Fibroblast of peridontal ligament (primary cell): ENCODE measurements around the gene LAMB4.

ENCODE experiments used
- DNase-seq: peaks from one replicate; pipeline ENCODE4 v3.0.0-alpha.2; 2010; ENCODE audit errors: extremely low read depth

LAMB4 gene

DNA sequence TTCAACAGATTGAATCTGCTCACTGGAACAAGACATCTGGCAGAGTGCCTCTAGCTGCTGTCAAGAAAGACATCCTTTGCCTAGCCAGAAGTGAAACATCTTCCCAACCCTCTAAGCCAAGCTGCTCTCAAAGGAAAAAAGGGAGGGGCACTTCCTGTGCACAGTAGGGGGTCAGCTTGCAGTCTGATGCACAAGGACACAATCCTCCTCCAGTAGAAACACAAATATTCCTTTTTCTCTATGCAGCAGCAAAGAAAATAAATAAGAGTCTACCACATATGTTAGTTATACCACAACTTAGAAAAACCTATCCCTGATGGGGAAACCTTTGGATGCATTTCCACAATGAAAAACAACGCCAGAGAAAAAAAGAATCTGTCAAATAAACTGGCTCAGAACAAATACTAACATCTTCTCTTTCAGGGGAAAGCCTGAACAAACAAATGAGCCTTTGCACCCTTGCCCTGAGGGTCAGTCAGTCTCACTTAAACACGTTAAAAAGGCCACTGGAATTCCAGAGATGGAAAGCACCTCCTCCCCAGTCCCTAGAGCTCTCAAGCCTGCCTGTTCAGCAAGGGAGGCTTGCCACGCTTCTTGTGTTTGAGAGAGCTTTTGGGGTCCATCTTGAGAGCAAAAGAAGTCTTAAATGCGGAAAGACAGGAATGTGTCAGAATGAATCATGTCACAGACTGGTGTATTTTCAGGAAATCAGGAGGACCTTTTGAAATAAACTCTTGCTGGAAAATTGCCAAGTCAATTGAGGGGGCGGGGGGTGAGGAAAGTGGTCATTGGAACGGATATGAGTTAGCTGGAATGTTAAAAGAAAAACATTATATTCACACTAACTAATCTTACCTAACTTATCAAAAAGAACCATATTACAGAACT, 134.7 kb downstream of the LAMB4 start:
- DNase-seq: peak; percentile 83

DNA sequence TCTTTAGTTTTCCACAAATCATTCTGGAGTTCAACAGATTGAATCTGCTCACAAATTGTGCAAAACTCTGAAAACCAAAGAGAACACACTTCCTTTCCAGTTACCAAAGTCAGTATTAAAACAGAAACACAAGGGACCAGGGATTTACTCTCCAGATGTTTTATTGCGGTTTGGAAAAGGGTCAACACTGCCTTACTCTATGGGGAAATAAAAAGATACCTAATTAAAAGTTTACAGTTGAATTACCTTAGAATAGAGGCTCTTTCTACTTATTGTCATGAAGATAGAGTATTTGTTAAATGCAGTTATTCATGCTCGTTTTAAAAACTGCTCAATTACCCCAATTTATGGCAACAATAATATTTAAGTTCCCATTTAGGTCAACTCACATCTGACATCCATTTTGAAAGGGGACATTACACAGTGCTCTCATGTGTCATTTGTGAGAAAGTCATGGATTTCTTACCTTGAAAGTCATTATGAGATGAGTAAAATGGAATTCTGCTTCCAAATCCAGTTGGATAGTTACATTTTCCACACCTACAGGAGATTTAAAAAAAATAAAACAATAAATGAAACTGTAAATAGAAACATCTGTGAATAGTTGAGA, 135.6 kb downstream of the LAMB4 start:
- peak; percentile 59 for DNase-seq

DNA sequence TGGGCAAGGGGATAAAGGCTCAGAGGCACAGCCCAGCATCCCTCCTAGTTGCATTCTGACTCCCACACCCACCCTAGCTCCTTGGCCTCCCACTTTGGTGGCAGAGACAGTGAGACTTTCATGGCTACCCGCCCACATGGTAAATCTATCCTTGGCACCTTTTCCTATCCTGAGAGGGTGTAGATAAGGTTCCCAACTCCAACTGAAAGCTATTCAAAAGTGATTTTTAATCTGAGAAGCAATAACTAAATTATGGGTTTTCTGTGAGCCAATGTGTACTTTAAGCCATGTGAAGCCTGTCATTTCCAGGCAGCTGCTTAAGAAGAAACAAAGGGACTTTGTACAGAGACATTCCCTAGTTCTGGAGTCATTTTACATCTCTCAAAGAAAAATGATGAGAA, 136.3 kb downstream of the LAMB4 start:
- DNase-seq: no peak

DNA sequence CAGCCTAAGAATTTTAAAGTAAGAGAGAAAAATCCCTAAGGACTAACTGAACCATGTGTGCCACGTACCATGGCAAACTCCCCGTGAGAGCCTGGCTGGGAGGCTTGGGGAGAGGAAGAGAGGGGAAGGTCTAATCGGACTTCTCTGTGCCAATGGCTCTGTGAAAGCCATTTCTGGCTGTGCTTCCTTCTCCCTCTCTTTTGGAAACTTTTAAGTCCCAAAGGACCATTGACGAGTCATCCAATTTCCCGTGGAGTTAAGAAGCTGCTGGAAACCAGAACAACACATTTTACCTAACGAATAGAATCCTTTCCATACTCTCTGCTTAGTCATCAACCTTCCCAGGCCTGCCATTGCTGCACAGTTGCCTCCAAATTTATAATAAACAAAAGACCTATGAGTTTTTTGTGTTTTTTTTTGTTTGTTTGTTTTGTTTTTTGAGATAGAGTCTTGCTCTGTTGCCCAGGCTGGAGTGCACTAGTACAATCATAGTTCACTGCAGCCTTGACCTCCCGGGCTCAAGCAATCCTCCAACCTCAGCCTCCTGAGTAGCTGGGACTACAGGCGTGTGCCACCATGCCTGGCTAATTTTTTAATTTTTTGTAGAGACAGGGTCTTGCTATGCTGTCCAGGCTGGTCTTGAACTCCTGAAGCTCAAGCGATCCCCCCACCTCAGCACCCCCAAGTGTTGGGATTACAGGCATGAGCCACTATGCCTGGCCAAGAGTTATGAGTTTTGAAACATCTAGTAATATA, 140.4 kb downstream of the LAMB4 start:
- DNase-seq: peak; percentile 88

DNA sequence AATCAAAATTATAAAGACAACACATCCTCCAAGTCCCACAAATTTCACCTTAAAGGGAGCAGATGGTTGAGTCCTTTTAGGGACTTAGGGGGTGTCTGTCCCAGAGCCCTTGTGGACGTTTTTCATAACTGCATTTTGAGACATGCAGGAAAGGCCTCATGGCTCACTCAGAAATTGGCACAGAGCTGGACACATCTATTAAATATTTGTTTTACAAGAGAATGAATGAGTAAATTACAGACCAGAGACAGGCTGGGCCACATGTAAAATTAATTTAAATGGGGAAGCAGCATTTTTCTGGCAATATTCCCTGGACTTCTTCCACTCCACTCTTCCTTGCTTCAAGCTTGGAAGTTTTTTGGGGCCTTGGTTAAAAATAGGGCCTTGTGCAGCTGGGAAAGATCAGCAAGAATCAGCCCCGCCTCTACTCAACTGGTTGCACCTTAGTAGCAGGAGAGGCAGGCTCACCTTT, 147.2 kb downstream of the LAMB4 start:
- peak; percentile 75 for DNase-seq

DNA sequence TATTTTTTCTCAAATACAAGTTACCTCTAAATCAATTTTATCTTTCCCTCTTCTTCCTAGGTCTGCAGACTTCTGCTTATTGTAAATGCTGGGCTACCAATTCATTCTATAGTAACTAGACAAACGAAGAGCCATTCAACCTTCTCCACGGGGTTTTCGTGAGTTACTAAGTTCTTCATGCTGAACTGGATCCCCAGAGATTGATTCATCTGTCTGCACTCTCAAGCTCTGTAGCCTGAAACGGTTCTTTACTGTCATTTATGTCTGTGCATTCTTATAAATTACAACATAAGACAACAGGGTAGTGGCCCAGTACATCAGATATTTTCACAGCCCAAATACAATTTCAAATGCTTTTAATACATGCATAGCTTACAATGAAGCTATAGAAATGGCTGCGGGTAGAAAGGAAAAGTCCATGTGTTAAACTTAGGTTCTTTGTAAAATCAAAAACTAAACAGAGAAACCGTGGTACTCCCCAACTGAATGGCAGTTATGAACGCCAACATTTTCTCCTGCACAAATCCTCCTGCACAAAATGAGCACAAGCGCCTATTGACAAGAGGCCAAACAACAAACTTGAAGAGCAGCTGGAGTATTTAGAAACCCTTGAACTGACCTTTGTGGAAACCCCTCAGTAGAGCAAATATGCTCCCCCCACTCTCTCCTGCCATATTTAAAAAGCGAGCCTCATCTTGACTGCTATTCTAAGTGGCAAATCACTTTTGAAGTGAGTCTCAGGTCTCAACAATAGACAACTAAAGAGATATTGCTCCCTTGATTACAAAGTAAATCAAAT, 147.9 kb downstream of the LAMB4 start:
- DNase-seq: no peak

DNA sequence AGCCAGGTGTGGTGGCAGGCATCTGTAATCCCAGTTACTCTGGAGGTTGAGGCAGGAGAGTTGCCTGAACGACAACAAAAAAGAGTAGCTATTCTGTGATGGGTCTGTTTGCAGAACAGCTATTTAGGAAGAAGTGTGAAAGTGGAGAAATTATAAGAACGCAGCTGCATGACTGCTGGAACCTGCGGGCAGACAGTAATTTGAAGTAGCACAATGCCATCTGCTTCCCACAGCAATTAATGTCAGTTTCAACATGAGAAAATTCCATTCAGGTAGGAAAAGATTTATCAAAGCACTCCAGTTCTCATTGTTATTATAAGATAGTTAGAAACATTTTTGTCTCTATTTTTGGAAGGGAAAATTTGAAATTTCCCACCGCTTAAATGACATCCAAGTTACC, 148.7 kb downstream of the LAMB4 start:
- no peak for DNase-seq

DNA sequence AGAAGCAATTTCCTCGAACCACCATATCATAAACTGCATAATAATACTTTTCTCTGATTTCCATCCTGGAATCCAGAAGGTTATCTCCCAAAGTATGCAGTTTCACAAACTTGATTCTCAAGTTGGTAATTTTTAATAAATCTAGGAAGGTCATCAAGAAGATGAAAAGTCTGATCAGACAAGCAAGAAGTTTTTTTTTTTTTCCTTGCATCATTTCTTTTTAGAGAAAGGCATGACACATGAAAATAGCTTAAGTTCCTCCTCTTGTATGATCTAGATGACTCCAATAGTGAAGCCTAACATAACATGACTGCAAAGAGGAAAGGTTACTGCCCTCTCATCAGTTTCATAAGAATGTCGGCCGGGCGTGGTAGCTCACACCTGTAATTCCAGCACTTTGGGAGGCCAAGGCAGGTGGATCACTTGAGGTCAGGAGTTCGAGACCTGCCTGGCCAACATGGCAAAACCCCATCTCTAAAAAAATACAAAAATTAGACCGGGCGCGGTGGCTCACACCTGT, 149.4 kb downstream of the LAMB4 start:
- no peak for DNase-seq

DNA sequence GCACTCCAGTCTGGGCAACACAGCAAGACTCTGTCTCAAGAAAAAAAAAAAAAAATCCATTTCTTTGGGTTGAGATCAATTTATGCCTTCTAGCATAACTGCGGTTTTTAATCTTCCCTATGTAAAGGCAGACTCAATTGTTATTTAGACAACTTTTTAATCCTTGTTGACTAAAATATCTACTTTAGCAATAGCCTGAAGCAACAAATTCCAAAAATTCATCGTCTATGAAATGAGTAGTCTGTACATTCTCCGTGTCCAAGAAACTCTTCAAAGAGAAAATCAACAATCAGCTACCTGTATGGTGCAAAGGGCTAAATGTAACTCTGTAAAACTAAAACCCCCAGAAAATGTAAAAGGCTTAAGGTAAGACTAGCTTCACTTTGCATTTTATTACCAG, 150.0 kb downstream of the LAMB4 start:
- no peak for DNase-seq

DNA sequence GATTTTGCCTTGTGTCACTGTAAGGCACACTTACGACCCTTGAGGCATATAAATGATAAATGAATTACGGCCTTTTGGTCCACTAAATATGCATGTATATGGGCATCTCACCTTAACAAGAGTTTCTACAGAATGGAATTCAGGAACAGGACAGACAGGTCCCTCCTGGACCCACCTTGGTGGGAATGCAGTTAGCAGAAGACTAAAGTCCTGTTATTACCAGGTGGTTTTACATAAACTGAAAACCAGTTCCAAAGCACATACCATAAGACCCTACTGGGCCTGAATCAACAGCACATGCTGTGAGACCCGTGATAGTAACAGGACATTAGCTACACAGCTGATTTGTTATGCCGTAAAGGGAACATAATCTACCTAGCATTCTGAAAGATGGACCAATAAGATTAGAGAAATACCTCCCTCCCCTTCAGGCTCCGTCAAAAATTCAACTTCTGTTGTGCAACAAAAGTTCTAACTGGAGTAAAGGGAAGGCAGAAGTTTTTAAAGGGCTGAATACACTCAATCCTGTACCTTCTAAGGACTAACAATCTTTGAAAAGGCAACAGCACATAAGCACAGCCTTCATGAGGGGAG, 151.2 kb downstream of the LAMB4 start:
- no peak for DNase-seq

DNA sequence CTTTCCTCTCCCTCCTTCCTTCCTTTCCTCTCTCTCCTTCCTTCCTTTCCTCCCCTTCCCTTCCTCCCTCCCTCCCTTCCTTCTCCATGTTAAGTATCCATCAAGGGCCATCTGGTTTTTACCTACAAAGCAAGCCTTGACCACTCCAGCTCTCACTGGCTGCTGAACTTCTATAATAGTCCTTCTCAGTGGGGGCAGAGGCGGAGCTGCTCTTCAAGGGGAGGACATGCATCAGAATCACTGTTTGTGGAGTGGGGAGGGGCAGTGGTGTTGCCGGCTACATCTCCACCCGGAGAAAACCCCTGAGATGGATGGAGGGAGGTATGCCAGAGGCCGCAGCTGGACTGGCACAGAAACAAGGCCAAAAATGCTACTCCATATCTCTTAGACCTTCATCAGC, 153.1 kb downstream of the LAMB4 start:
- no peak for DNase-seq

DNA sequence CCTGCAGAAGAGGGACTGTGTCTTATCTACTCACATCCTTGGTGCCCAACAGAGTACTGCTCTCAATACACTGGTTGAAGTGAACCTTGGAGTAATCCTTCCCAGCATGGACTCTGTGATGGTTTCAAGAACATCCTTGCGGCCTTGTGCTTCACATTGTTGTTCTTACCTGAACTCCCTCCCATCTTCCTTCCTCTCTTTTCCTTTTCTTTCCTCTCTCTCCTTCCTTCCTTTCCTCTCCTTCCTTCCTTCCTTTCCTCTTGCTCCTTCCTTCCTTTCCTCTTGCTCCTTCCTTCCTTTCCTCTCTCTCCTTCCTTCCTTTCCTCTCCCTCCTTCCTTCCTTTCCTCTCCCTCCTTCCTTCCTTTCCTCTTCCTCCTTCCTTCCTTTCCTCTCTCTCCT, 153.5 kb downstream of the LAMB4 start:
- no peak for DNase-seq

DNA sequence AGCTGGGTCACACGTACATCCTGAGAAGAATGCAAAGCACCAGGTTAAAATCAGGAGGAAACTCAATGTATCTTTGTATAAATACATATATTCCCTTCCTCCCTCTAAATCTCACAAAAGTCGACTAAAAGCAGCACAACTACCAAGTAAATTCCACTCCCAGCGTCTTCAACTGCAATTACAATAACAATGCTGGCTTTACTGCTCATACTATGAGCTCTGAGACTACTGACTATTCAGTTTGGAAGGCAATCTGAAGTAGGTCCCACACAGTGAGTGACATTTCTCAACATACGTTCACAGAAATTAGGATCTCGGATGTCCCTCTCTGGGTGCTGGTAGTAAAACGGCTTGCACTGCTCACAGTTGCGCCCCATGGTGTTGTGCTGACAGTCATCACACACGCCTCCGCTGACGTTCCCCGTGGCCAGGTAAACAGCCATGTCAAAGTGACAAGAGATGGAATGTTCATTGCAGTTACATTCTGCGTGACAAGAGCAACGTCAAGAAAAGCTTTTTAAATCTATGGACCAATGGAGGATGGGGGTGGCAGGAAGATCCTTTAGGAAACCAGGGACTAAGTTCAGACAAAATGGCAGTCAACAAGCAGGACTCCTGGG, 154.7 kb downstream of the LAMB4 start:
- no peak for DNase-seq

DNA sequence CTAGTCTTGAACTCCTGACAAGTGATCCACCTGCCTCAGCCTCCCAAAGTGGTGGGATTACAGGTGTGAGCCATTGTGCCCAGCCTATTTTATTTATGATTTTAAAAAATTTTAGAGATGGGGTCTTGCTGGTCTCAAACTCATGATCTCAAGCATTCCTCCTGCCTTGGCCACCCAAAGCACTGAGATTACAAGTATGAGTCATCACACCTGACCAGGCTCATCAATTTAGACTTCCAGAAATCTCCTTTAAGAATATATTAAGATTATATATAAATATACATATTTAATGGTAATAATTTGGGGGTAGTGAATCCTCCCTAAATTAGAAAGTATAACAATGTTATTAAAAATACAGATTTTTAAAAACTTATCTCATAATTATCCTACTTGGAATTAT, 156.3 kb downstream of the LAMB4 start:
- no peak for DNase-seq
